Thyroid gland (tissue), 4 donors: ENCODE results near the gene STUM.

ENCODE experiments used
- POLR2A ChIP-seq, 2 donors: fragments of 450-650 bp; IDR thresholded peaks; one replicate each; pipeline ENCODE4 v1.6.1; 2017; ENCODE audit warnings: antibody characterized with exemption in 2 of 2, mild to moderate bottlenecking in 2 of 2, moderate library complexity in 1 of 2
- TF ChIP-seq, protein P1 (sequence below), 6 experiments: fragments of 200-600 bp in 3 of 6; fragments of 450-650 bp in 3 of 6; sonication (generic) in 3 of 6; IDR thresholded peaks; one replicate each; pipeline ENCODE4 v1.5.1; 2016 to 2019; ENCODE audit warnings: antibody characterized with exemption in 6 of 6, mild to moderate bottlenecking in 2 of 6, inconsistent platforms in 1 of 6, moderate library complexity in 1 of 6

DNA sequence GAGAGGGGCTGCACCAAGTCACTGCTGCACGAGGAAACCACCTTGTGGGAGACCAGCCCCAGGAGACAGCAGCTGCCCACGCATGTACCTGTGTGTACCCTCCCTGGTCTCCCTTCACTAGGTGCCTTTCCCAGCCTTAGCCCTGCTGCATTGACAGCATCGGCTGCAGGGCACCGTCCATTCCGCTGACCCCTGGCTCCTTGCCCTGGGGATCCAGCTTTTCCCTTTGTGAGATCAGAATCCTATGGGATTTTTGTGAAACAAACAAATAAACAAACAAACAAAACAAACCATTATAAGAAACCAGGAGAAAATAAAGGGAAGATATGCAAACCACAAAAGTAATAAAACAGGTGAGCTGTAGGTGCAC lies 2.1 kb downstream of the STUM start:
- TF ChIP-seq, protein P1, sequence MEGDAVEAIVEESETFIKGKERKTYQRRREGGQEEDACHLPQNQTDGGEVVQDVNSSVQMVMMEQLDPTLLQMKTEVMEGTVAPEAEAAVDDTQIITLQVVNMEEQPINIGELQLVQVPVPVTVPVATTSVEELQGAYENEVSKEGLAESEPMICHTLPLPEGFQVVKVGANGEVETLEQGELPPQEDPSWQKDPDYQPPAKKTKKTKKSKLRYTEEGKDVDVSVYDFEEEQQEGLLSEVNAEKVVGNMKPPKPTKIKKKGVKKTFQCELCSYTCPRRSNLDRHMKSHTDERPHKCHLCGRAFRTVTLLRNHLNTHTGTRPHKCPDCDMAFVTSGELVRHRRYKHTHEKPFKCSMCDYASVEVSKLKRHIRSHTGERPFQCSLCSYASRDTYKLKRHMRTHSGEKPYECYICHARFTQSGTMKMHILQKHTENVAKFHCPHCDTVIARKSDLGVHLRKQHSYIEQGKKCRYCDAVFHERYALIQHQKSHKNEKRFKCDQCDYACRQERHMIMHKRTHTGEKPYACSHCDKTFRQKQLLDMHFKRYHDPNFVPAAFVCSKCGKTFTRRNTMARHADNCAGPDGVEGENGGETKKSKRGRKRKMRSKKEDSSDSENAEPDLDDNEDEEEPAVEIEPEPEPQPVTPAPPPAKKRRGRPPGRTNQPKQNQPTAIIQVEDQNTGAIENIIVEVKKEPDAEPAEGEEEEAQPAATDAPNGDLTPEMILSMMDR (IDR thresholded peaks at IDR 0.05) = no peak
- TF ChIP-seq POLR2A (IDR thresholded peaks at IDR 0.05) = no peak
